PFSK-1 (cell line): ENCODE data around the gene TTBK1.

Experiments
- FOXP2 ChIP-seq: optimal IDR thresholded peaks from 2 replicates; pipeline ENCODE3; 2011; ENCODE audit warnings: borderline replicate concordance, control low read depth, inconsistent platforms; ENCODE audit not compliant: insufficient read depth; ENCODE audit errors: extremely low read length, extremely low read depth
- POLR2AphosphoS5 ChIP-seq: IDR thresholded peaks from 2 replicates; pipeline ENCODE4 v1.6.1; 2012; ENCODE audit warnings: low read depth, mild to moderate bottlenecking, control low read depth, low read length, moderate library complexity
- REST ChIP-seq, 2 experiments: IDR thresholded peaks; 2 replicates each; pipeline versions ENCODE4 v1.6.1 to v1.8.0; 2011 to 2012; ENCODE audit warnings: low read depth in 2 of 2, low read length in 2 of 2, control low read depth in 1 of 2, inconsistent platforms in 1 of 2, mild to moderate bottlenecking in 1 of 2, moderate library complexity in 1 of 2; ENCODE audit not compliant: insufficient read depth in 1 of 2
- TAF1 ChIP-seq: IDR thresholded peaks from 2 replicates; pipeline ENCODE4 v1.6.1; 2012; ENCODE audit warnings: low read length, control low read depth, borderline replicate concordance; ENCODE audit not compliant: insufficient read depth

- no peak for TF ChIP-seq REST (IDR thresholded peaks at IDR 0.05; ENCODE audit: insufficient read depth in 1 of 2, low read depth in 2 of 2, low read length in 2 of 2)
- TF ChIP-seq FOXP2 = no peak
- no peak for TF ChIP-seq TAF1
- no peak for TF ChIP-seq POLR2AphosphoS5
These were observed 15.8 kb downstream of the TTBK1 start for GRCh38 chr6:43258807-43259686.
